Measurements from ENCODE around the gene SUCLG2. TPM values are rescaled to one million over a fixed set of nuclear protein-coding genes. Genes with fewer than 3 reads are reported as not detected.
"Not testable (repeated sequence)": the region's sequence is repeated elsewhere in the genome, so short reads cannot be mapped to it uniquely, and the experiment has no call there.

SUCLG2 gene
- total and polyA plus RNA-seq, 7 donors = 63.1 to 289 (median 70.9) TPM

GRCh38 chr3:67593761-67594234 lies 60.6 kb downstream of the SUCLG2 start:
- no peak for DNase-seq
- TF ChIP-seq POLR2AphosphoS5 (IDR thresholded peaks at IDR 0.05) = no peak
- no peak for TF ChIP-seq POLR2A (IDR thresholded peaks at IDR 0.05)
- no peak for TF ChIP-seq CTCF (IDR thresholded peaks at IDR 0.05)
- no peak for TF ChIP-seq EP300 (IDR thresholded peaks at IDR 0.05)
- no peaks in the 10 kb centered on the region for H3K4me1 ChIP-seq
- no peaks in the 10 kb centered on the region for H3K9me3 ChIP-seq
- no peaks in the 10 kb centered on the region for H3K27me3 ChIP-seq
- no peak overlapping the region for H3K4me3 ChIP-seq
- intact Hi-C loops (cut with DNase I) = no loop called here
- 95% methylated on average over 4 of the region's 4 CpGs for WGBS, 2 donors
- no peaks in the 10 kb centered on the region for H3K36me3 ChIP-seq
- H3K27ac ChIP-seq = no peak overlapping the region

- H3K27ac ChIP-seq = no peak overlapping the region
- intact Hi-C loops (cut with DNase I) = no loop called here
- no peaks in the 10 kb centered on the region for H3K27me3 ChIP-seq
- DNase-seq = no peak
- TF ChIP-seq EP300 (IDR thresholded peaks at IDR 0.05) (no peak), POLR2AphosphoS5 (IDR thresholded peaks at IDR 0.05) (no peak), POLR2A (IDR thresholded peaks at IDR 0.05) (no peak), CTCF (IDR thresholded peaks at IDR 0.05) (no peak)
- no peaks in the 10 kb centered on the region for H3K9me3 ChIP-seq
- peaks cover 0 to 11% (median 5%) of the 10 kb centered on the region in 4 donors for H3K4me1 ChIP-seq
- no peak overlapping the region for H3K4me3 ChIP-seq
- H3K36me3 ChIP-seq = no peaks in the 10 kb centered on the region
Observed at GRCh38 chr3:67592057-67592456, 62.4 kb downstream of the SUCLG2 start.

- Histone ChIP-seq H3K4me1 (peaks cover 0 to 16% (median 5%) of the 10 kb centered on the region in 4 donors), H3K4me3 (no peak overlapping the region), H3K27me3 (no peaks in the 10 kb centered on the region), H3K27ac (no peak overlapping the region), H3K9me3 (no peaks in the 10 kb centered on the region), H3K36me3 (no peaks in the 10 kb centered on the region)
- TF ChIP-seq CTCF (IDR thresholded peaks at IDR 0.05) (no peak), EP300 (IDR thresholded peaks at IDR 0.05) (no peak), POLR2AphosphoS5 (IDR thresholded peaks at IDR 0.05) (no peak), POLR2A (IDR thresholded peaks at IDR 0.05) (no peak)
- DNase-seq = no peak
- intact Hi-C loops (cut with DNase I) = no loop called here
Observed at GRCh38 chr3:67587811-67588210, 66.6 kb downstream of the SUCLG2 start.

GRCh38 chr3:67587301-67587700 lies 67.1 kb downstream of the SUCLG2 start:
- Histone ChIP-seq H3K4me3 (no peak overlapping the region), H3K27me3 (no peaks in the 10 kb centered on the region), H3K4me1 (peaks cover 0 to 16% (median 5%) of the 10 kb centered on the region in 4 donors), H3K36me3 (no peaks in the 10 kb centered on the region), H3K9me3 (no peaks in the 10 kb centered on the region), H3K27ac (no peak overlapping the region)
- TF ChIP-seq POLR2AphosphoS5 (IDR thresholded peaks at IDR 0.05) (no peak), CTCF (IDR thresholded peaks at IDR 0.05) (no peak), POLR2A (IDR thresholded peaks at IDR 0.05) (no peak), EP300 (IDR thresholded peaks at IDR 0.05) (no peak)
- 94 to 97% methylated on average over 4 of the region's 4 CpGs for WGBS, 2 donors
- no peak for DNase-seq
- intact Hi-C loops (cut with DNase I) = no loop called here

- intact Hi-C loops (cut with DNase I); H3K27ac ChIP-seq; H3K4me3 ChIP-seq; H3K27me3 ChIP-seq; DNase-seq; H3K9me3 ChIP-seq; H3K36me3 ChIP-seq: not testable (repeated sequence)
- 89 to 90% methylated on average over 3 of the region's 3 CpGs for WGBS, 2 donors
- peaks cover 0 to 16% (median 5%) of the 10 kb centered on the region in 4 donors for H3K4me1 ChIP-seq
Observed at GRCh38 chr3:67584608-67585007, 69.8 kb downstream of the SUCLG2 start.
